Gastrocnemius medialis (tissue), 4 donors: ENCODE measurements around the gene NFATC3. TPM values are rescaled to one million over a fixed set of nuclear protein-coding genes. Genes with fewer than 3 reads are reported as not detected.

ENCODE experiments used
- ATAC-seq, 2 donors: fragments of 150-250 bp; one replicate each; pipeline ENCODE4 v1.9.1; 2016
- DNase-seq, 2 donors: peaks; one replicate each; pipeline ENCODE4 v3.0.0-alpha.2; 2019
- H3K27ac ChIP-seq, 4 donors: fragments of 200-600 bp; sonication (generic); 1 replicate in 1 of 4; 2 replicates in 3 of 4; pipeline ENCODE4 v1.5.1; 2016 to 2018; ENCODE audit warnings: mild to moderate bottlenecking in 2 of 4, moderate library complexity in 1 of 4
- H3K27me3 ChIP-seq, 3 donors: fragments of 200-600 bp; sonication (generic) in 2 of 3; 1 replicate in 1 of 3; 2 replicates in 2 of 3; pipeline versions ENCODE4 v1.5.1 to v1.6.0; 2016 to 2019; ENCODE audit warnings: mild to moderate bottlenecking in 1 of 3, moderate library complexity in 1 of 3
- H3K36me3 ChIP-seq, 2 donors: fragments of 200-600 bp; sonication (generic) in 1 of 2; one replicate each; pipeline ENCODE4 v1.5.1; 2017 to 2018
- H3K4me1 ChIP-seq, 2 donors: fragments of 200-600 bp; sonication (generic) in 1 of 2; one replicate each; pipeline ENCODE4 v1.5.1; 2016 to 2017; ENCODE audit warnings: mild to moderate bottlenecking in 2 of 2
- H3K4me3 ChIP-seq, 4 donors: fragments of 200-600 bp; sonication (generic) in 3 of 4; 1 replicate in 1 of 4; 2 replicates in 3 of 4; pipeline ENCODE4 v1.5.1; 2016 to 2019; ENCODE audit warnings: mild to moderate bottlenecking in 2 of 4
- H3K9me3 ChIP-seq, 3 donors: fragments of 200-600 bp; sonication (generic) in 2 of 3; 1 replicate in 1 of 3; 2 replicates in 2 of 3; pipeline ENCODE4 v1.5.1; 2016 to 2019
- POLR2A ChIP-seq, 2 donors: fragments of 450-650 bp; IDR thresholded peaks; one replicate each; pipeline ENCODE4 v1.6.1; 2017; ENCODE audit warnings: antibody characterized with exemption in 2 of 2, mild to moderate bottlenecking in 2 of 2, moderate library complexity in 2 of 2
- in situ Hi-C, 4 donors: fragments of 200-750 bp; cut with MboI; loops; one replicate each; pipeline versions ENCODE4 v1.15.0 to v1.8.0; 2017; ENCODE audit warnings: low sequenced_read_pairs in 4 of 4
- intact Hi-C: fragments of 100-400 bp; cut with DNase I; formaldehyde crosslinking; loops from one replicate; pipeline ENCODE4 v1.15.1; 2023; ENCODE audit warnings: low total_unique reads
- total RNA-seq, 4 donors: library from RNA; depleted of rRNA; stranded (reverse); fragments of >200 nt; gene quantifications; one replicate each; pipeline versions ENCODE4 v1.1.0 to v1.2.3, GENCODE V29; 2016
- TF ChIP-seq, protein P1 (sequence below), 5 experiments: fragments of 450-650 bp in 3 of 5; fragments of 200-600 bp in 2 of 5; sonication (generic) in 2 of 5; IDR thresholded peaks in 4 of 5; conservative IDR thresholded peaks in 1 of 5; 1 replicate in 4 of 5; 2 replicates in 1 of 5; pipeline ENCODE4 v1.5.1; 2016 to 2019; ENCODE audit warnings: antibody characterized with exemption in 5 of 5, mild to moderate bottlenecking in 3 of 5, moderate library complexity in 3 of 5

Gene NFATC3
- total RNA-seq, 4 donors from 2014 or later: 47.9 to 72.7 (median 70.7) TPM

DNA sequence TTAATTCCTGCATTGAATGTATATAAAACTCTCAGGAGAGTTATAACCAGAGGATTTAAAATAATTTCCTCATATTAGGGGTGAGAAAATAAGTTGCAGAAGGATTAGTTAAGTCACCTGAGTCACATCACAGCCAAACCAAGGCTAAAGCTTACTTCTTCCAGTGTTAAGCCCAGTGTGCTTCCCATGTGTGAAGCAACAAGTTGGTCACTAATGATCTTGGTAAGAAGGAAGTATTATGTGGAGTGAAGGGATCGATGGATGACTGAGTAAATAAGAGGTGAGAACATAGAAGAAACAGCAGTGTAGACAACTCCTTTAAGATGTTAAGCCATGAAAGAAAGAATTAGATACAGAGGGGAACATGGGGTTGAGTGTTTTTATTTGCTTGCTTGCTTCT lies 130.1 kb downstream of the NFATC3 start:
- in situ Hi-C loops: loop anchor here in 1 of 4 donors (10.0 kb wide), 1 partner anchor 111 kb away; no protein-coding TSS in a partner anchor

DNA sequence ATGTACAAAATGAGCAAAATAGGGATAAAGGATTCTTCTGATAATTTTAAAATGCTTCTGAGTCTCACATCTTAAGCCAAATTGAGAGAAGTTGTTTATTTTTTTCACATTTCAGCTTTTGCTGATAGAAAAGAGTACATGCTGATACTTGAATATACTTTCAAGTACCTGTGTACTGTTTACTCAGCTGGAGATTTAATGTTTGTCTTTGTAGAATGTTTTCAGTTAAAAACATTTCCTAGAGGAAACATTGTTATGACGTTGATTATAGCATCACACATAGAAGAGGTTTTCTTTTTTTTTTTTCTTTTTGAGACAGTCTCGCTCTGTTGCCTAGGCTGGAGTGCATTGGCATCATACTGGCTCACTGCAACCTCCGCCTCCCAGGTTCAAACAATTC lies 131.1 kb downstream of the NFATC3 start:
- in situ Hi-C loops: loop anchor here in 1 of 4 donors (10.0 kb wide), 1 partner anchor 111 kb away; no protein-coding TSS in a partner anchor
- ATAC-seq: no peak

More for the DNA sequence above, 130.1 kb downstream of the NFATC3 start:
- H3K27ac ChIP-seq: peak overlapping the region in 3 of 4 donors; percentile 27 to 49 (median 31)
- DNase-seq (no peak), ATAC-seq (no peak)
- no peaks in the 10 kb centered on the region for H3K27me3 ChIP-seq
- no peak overlapping the region for H3K4me3 ChIP-seq
- H3K9me3 ChIP-seq: no peaks in the 10 kb centered on the region
- intact Hi-C loops: no loop called here
- no peak for TF ChIP-seq POLR2A (IDR thresholded peaks at IDR 0.05)
- TF ChIP-seq, protein P1, sequence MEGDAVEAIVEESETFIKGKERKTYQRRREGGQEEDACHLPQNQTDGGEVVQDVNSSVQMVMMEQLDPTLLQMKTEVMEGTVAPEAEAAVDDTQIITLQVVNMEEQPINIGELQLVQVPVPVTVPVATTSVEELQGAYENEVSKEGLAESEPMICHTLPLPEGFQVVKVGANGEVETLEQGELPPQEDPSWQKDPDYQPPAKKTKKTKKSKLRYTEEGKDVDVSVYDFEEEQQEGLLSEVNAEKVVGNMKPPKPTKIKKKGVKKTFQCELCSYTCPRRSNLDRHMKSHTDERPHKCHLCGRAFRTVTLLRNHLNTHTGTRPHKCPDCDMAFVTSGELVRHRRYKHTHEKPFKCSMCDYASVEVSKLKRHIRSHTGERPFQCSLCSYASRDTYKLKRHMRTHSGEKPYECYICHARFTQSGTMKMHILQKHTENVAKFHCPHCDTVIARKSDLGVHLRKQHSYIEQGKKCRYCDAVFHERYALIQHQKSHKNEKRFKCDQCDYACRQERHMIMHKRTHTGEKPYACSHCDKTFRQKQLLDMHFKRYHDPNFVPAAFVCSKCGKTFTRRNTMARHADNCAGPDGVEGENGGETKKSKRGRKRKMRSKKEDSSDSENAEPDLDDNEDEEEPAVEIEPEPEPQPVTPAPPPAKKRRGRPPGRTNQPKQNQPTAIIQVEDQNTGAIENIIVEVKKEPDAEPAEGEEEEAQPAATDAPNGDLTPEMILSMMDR (IDR thresholded peaks at IDR 0.05 in 4 of 5, conservative IDR thresholded peaks at IDR 0.05 in 1 of 5): no peak
- peaks cover 4 to 12% of the 10 kb centered on the region in 2 donors for H3K4me1 ChIP-seq
- H3K36me3 ChIP-seq: no peaks in the 10 kb centered on the region

DNA sequence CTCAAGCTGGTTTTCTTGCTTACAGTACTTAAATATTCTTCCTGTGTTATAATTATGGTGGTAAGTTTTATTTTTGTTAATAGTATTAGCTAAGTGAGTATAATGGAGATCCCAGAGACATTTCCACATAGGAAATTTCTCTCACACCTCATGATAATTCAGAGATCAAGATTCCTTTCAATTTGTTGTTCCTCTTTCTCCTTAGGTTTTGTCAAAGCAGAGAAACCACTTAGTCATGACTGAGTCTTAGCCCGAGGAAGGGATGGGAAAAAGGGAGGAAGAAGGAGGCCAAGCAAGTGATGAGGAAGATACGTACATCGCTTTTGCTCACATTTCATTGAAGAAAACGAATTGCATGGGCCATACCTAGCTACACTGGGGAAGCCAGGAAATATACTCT lies 132.3 kb downstream of the NFATC3 start:
- Histone ChIP-seq H3K27ac (peak overlapping the region in 1 of 4 donors; percentile 44), H3K27me3 (no peaks in the 10 kb centered on the region), H3K36me3 (peaks cover 0 to 4% of the 10 kb centered on the region in 2 donors), H3K4me1 (peaks cover 4 to 12% of the 10 kb centered on the region in 2 donors), H3K9me3 (no peaks in the 10 kb centered on the region), H3K4me3 (no peak overlapping the region)
- TF ChIP-seq, protein P1 (IDR thresholded peaks at IDR 0.05 in 4 of 5, conservative IDR thresholded peaks at IDR 0.05 in 1 of 5): no peak
- TF ChIP-seq POLR2A (IDR thresholded peaks at IDR 0.05): no peak
- ATAC-seq: no peak
- intact Hi-C loops (no loop called here), in situ Hi-C loops (loop anchor here in 1 of 4 donors (10.0 kb wide), 1 partner anchor 113 kb away; no protein-coding TSS in a partner anchor)
- no peak for DNase-seq

More for the DNA sequence above, 131.1 kb downstream of the NFATC3 start:
- peaks cover 4 to 12% of the 10 kb centered on the region in 2 donors for H3K4me1 ChIP-seq
- DNase-seq: no peak
- no peaks in the 10 kb centered on the region for H3K36me3 ChIP-seq
- TF ChIP-seq POLR2A (IDR thresholded peaks at IDR 0.05): no peak
- TF ChIP-seq, protein P1 (IDR thresholded peaks at IDR 0.05 in 4 of 5, conservative IDR thresholded peaks at IDR 0.05 in 1 of 5): no peak
- H3K9me3 ChIP-seq: no peaks in the 10 kb centered on the region
- H3K27me3 ChIP-seq: no peaks in the 10 kb centered on the region
- peak overlapping the region in 3 of 4 donors; percentile 10 to 44 (median 32) for H3K27ac ChIP-seq
- no peak overlapping the region for H3K4me3 ChIP-seq
- intact Hi-C loops: no loop called here

DNA sequence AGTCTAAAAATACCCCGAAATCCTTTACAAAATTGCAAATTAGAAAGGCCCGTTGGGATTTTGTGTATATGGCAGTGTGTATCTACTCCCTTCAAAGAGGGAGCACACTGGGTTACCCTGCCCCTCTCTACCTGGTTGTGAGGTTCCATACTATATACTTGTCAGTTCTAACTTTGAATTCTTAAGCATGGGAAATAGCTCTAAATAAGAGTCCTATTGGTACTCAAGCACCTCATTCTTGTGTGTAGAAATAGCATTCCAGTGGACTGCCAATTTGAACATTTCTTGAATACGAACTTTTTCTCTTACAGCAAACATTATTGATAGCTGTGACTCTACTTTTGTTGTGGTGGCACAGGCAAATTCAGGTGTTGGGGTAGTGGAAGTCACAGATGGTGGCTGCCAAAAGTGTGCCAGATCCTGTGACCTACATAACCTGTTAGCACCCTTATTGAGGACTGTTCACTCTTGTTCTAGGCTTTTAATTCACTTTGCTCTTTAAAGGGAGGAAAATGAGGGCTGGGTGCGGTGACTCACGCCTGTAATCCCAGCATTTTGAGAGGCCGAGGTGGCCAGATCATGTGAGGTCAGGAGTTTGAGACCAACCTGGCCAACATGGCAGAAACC lies 134.7 kb downstream of the NFATC3 start:
- in situ Hi-C loops (loop anchor here in 1 of 4 donors (10.0 kb wide), 1 partner anchor 115 kb away; no protein-coding TSS in a partner anchor), intact Hi-C loops (no loop called here)
- H3K4me1 ChIP-seq: peaks cover 4 to 11% of the 10 kb centered on the region in 2 donors

More for the DNA sequence above, 134.7 kb downstream of the NFATC3 start:
- Histone ChIP-seq H3K9me3 (no peaks in the 10 kb centered on the region), H3K36me3 (peaks cover 0 to 4% of the 10 kb centered on the region in 2 donors), H3K4me3 (no peak overlapping the region), H3K27me3 (no peaks in the 10 kb centered on the region), H3K27ac (peak overlapping the region; percentile 15 to 55 (median 43))
- DNase-seq (no peak), ATAC-seq (no peak)
- TF ChIP-seq, protein P1 (IDR thresholded peaks at IDR 0.05 in 4 of 5, conservative IDR thresholded peaks at IDR 0.05 in 1 of 5): no peak
- TF ChIP-seq POLR2A (IDR thresholded peaks at IDR 0.05): no peak
